Skeletal muscle satellite cell (primary cell): ENCODE results near the gene PCSK6.

Experiments used
- H3K27me3 ChIP-seq: 2 replicates; pipeline ENCODE4 v1.7.0; 2013; ENCODE audit warnings: low read length; ENCODE audit not compliant: control insufficient read depth, insufficient read depth
- H3K36me3 ChIP-seq: 2 replicates; pipeline ENCODE4 v1.7.0; 2013; ENCODE audit warnings: mild to moderate bottlenecking, control low read depth, low read length; ENCODE audit not compliant: insufficient read depth
- H3K4me1 ChIP-seq: 2 replicates; pipeline ENCODE4 v1.7.0; 2013; ENCODE audit warnings: low read length; ENCODE audit not compliant: control insufficient read depth, insufficient read depth
- H3K4me2 ChIP-seq: 2 replicates; pipeline ENCODE4 v1.7.0; 2013; ENCODE audit warnings: mild to moderate bottlenecking, low read length
- H3K4me3 ChIP-seq: 2 replicates; pipeline ENCODE4 v1.7.0; 2013; ENCODE audit warnings: low read length
- H3K9ac ChIP-seq: 2 replicates; pipeline ENCODE4 v1.7.0; 2013; ENCODE audit warnings: mild to moderate bottlenecking, low read depth, low read length, moderate library complexity
- H3K9me3 ChIP-seq: replicated peaks from 2 replicates; pipeline ENCODE4 v1.7.0; 2013; ENCODE audit warnings: mild to moderate bottlenecking, control low read depth, low read length

Gene PCSK6

DNA sequence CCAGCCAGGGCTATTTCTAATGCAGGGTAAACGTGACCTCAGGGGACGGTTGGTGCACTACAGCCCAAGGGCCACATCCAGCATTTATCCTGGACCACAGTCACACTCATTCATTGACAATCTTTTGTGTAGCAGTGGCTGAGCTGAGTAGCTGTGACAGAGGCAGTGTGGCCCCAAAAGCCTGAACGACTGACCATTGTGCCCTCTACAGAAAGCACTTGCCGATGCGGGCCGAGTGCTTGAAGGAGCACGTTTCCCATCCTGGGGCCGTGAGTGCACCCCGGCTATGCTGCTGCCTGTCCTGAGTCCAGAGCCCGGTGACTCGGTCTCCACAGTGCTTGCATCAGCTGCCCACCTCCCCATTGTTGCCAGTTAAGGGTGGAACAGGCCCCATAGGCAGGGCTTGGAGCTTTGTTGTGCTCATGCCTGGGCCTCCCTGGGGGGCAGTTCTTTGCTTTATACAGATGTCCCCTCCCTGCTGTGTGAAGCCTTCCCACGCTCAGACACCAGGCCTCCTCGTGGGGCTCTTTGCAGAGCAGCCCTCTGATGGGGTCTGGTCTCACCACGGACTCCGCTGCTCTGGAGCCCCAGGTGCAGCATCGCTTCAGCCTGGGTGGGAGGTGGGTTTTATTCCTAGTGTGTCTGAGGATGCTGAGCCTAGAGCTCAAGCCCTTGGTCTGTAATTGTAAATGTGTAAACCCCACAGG, 181.5 kb downstream of the PCSK6 start:
- Histone ChIP-seq H3K27me3 (peaks cover 20% of the 10 kb centered on the region), H3K4me1 (no peaks in the 10 kb centered on the region), H3K9me3 (no peaks in the 10 kb centered on the region), H3K4me3 (no peak overlapping the region), H3K36me3 (no peaks in the 10 kb centered on the region), H3K4me2 (no peak overlapping the region), H3K9ac (no peak overlapping the region)

- no peaks in the 10 kb centered on the region for H3K36me3 ChIP-seq
- H3K4me2 ChIP-seq, result no peak overlapping the region
- H3K9ac ChIP-seq, result no peak overlapping the region
- no peaks in the 10 kb centered on the region for H3K4me1 ChIP-seq
- H3K4me3 ChIP-seq, result no peak overlapping the region
- no peaks in the 10 kb centered on the region for H3K9me3 ChIP-seq
- H3K27me3 ChIP-seq, result peaks cover 20% of the 10 kb centered on the region
These were observed 182.2 kb downstream of the PCSK6 start for GRCh38 chr15:101307048-101307896.

GRCh38 chr15:101306341-101307047, 183.0 kb downstream of the PCSK6 start:
- H3K27me3 ChIP-seq, result peaks cover 20% of the 10 kb centered on the region
- H3K4me3 ChIP-seq, result no peak overlapping the region
- H3K9ac ChIP-seq, result no peak overlapping the region
- no peaks in the 10 kb centered on the region for H3K4me1 ChIP-seq
- no peaks in the 10 kb centered on the region for H3K9me3 ChIP-seq
- no peak overlapping the region for H3K4me2 ChIP-seq
- no peaks in the 10 kb centered on the region for H3K36me3 ChIP-seq

DNA sequence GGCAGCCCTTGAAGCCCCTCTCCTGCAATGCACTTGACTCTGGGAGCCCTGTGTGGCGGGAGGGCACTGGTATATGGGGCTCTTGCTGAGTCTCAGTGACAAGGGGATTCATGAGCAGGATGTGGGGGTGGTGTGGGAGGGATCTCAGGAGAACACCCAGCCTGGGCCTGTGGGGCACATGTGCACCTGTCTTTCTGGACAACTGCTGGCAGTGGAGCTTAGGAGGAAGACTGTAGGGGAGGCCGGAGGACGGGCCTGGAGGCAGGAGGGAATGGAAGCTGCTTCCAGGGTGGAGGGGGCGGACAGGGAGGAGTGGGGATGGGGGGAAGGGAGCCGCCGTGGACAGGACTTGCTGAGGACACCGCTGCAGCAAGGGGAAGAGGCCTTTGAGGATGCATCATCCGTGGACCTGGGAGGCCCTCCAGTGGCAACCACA, 183.7 kb downstream of the PCSK6 start:
- peaks cover 20% of the 10 kb centered on the region for H3K27me3 ChIP-seq
- H3K36me3 ChIP-seq, result no peaks in the 10 kb centered on the region
- no peaks in the 10 kb centered on the region for H3K9me3 ChIP-seq
- H3K4me2 ChIP-seq, result no peak overlapping the region
- no peak overlapping the region for H3K4me3 ChIP-seq
- no peaks in the 10 kb centered on the region for H3K4me1 ChIP-seq
- no peak overlapping the region for H3K9ac ChIP-seq

GRCh38 chr15:101303408-101303807, 186.1 kb downstream of the PCSK6 start:
- no peaks in the 10 kb centered on the region for H3K4me1 ChIP-seq
- H3K4me3 ChIP-seq, result no peak overlapping the region
- H3K27me3 ChIP-seq, result peaks cover 12% of the 10 kb centered on the region
- H3K9me3 ChIP-seq, result no peaks in the 10 kb centered on the region
- no peaks in the 10 kb centered on the region for H3K36me3 ChIP-seq
- no peak overlapping the region for H3K9ac ChIP-seq
- no peak overlapping the region for H3K4me2 ChIP-seq

- Histone ChIP-seq H3K4me1 (peaks cover 27% of the 10 kb centered on the region), H3K27me3 (no peaks in the 10 kb centered on the region), H3K36me3 (no peaks in the 10 kb centered on the region), H3K9me3 (no peaks in the 10 kb centered on the region), H3K4me3 (peak overlapping the region; percentile 98), H3K4me2 (peak overlapping the region; percentile 93), H3K9ac (peak overlapping the region; percentile 98)
These were observed 192.8 kb downstream of the PCSK6 start for GRCh38 chr15:101296418-101297405.

DNA sequence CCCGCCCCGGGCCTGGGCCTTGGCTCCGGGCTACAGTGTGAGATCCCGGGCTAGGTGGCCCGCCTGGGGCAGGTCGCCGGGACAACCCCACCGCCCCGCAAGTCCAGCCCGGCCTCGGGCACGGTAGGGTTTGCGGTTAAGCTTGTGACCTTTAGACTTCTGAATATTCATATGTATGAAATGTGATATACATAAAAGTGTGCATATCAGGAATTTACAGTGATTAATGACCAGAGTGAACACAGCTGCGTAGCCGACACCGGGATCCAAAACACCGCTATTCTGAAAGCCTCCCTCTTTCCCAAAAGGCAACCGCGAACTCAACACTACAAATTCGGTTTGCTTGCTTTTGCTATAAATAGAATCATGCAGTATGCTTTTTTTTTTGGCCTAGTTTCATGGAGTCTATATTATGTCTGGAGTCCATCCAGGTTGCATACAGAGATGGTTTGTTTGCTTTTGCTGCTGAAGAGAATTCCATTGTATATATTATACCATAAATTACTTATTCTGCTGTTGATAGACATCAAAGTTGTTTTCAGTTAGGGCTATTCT, 193.8 kb downstream of the PCSK6 start:
- Histone ChIP-seq H3K4me2 (peak overlapping the region; percentile 93), H3K4me3 (peak overlapping the region; percentile 98), H3K36me3 (no peaks in the 10 kb centered on the region), H3K27me3 (no peaks in the 10 kb centered on the region), H3K4me1 (peaks cover 27% of the 10 kb centered on the region), H3K9ac (peak overlapping the region; percentile 98), H3K9me3 (no peaks in the 10 kb centered on the region)

GRCh38 chr15:101294731-101295606, 194.5 kb downstream of the PCSK6 start, which contains the start of gene SNRPA1:
SNRPA1 (minus strand) TSS chr15:101295248; CDS start chr15:101295178, 70 bp downstream.
- Histone ChIP-seq H3K9me3 (no peaks in the 10 kb centered on the region), H3K27me3 (no peaks in the 10 kb centered on the region), H3K4me1 (peaks cover 27% of the 10 kb centered on the region), H3K9ac (peak within 1 kb of the TSS; percentile 98), H3K4me3 (peak within 1 kb of the TSS; percentile 98), H3K36me3 (peaks cover 5% of the 10 kb centered on the region), H3K4me2 (peak within 1 kb of the TSS; percentile 93)

DNA sequence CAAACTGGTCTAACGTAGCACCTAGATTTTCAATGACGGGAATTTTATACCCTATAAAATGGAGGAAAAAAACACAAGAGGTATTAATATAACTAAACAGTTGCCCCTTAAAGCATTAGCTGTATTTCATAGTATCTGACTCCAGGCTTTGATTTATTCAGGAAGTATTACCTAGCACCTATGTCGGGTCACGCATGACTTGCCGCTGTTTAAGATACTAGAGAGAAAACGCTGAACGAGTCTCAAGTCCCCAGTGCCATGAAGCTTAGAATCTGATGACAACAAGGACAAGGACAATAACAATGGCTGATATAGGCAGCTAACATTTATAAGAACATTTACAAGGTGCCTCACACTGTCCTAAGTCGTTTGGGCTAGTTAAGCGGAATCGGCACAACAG, 196.4 kb downstream of the PCSK6 start:
- Histone ChIP-seq H3K4me3 (peak overlapping the region; percentile 98), H3K4me1 (peaks cover 27% of the 10 kb centered on the region), H3K36me3 (peaks cover 21% of the 10 kb centered on the region), H3K9me3 (no peaks in the 10 kb centered on the region), H3K27me3 (no peaks in the 10 kb centered on the region), H3K9ac (peak overlapping the region; percentile 98), H3K4me2 (peak overlapping the region; percentile 93)
